Activated T-cell treated with anti-CD3 and anti-CD28 coated beads, Interleukin-2, amount 50 U/mL, for 72 hours (primary cell): ENCODE measurements around the gene DLGAP5. TPM values are rescaled to one million over a fixed set of nuclear protein-coding genes. Genes with fewer than 3 reads are reported as not detected.
A peak's percentile ranks its signal among the peaks of the same experiment; 100 is the strongest.

Experiments used
- ATAC-seq, 2 donors: fragments of 150-1000 bp; cut with Tn5 transposase; replicated peaks in 1 of 2; 2 replicates each; pipeline ENCODE4 v1.10.0; 2021; ENCODE audit warnings: moderate library complexity in 2 of 2, mild to moderate bottlenecking in 1 of 2
- DNase-seq, 2 donors: peaks; one replicate each; pipeline ENCODE4 v3.0.0; 2021 to 2022; ENCODE audit warnings: mixed read lengths in 1 of 2
- H3K27ac Mint-ChIP-seq: one replicate; pipeline ENCODE4 v1.8.0; 2022; ENCODE audit warnings: mild to moderate bottlenecking, moderate library complexity, mixed read lengths
- H3K27me3 Mint-ChIP-seq: one replicate; pipeline ENCODE4 v1.8.0; 2022; ENCODE audit warnings: low read depth, mixed read lengths
- H3K36me3 Mint-ChIP-seq, 2 donors: one replicate each; pipeline ENCODE4 v1.8.0; 2022; ENCODE audit warnings: mixed read lengths in 2 of 2, mild to moderate bottlenecking in 1 of 2; ENCODE audit not compliant: insufficient read depth in 2 of 2
- H3K4me1 Mint-ChIP-seq: one replicate; pipeline ENCODE4 v1.8.0; 2022; ENCODE audit warnings: low read depth, mixed read lengths
- H3K4me3 Mint-ChIP-seq, 2 donors: one replicate each; pipeline ENCODE4 v1.8.0; 2022; ENCODE audit warnings: mild to moderate bottlenecking in 2 of 2, mixed read lengths in 2 of 2, moderate library complexity in 2 of 2
- H3K9me3 Mint-ChIP-seq, 2 donors: one replicate each; pipeline ENCODE4 v1.8.0; 2022; ENCODE audit warnings: mixed read lengths in 2 of 2
- total RNA-seq, 2 donors: library from RNA; stranded (reverse); gene quantifications; one replicate each; pipeline ENCODE4 v1.2.3, GENCODE V29; 2022

DLGAP5 gene
- total RNA-seq, 2 donors from 2014 or later = 58.2 to 68.2 TPM

- Mint-ChIP-seq H3K4me1 (peaks cover 9% of the 10 kb centered on the region), H3K27ac (no peak overlapping the region), H3K9me3 (no peaks in the 10 kb centered on the region), H3K27me3 (peaks cover 37% of the 10 kb centered on the region), H3K36me3 (no peaks in the 10 kb centered on the region), H3K4me3 (peak overlapping the region in 1 of 2 donors; percentile 39)
- ATAC-seq (no peak), DNase-seq (no peak)
Observed at GRCh38 chr14:55131370-55132137, 59.8 kb downstream of the DLGAP5 start.

- Mint-ChIP-seq H3K9me3 (no peaks in the 10 kb centered on the region), H3K4me3 (peak overlapping the region; percentile 81 to 87), H3K27me3 (peaks cover 42% of the 10 kb centered on the region), H3K27ac (no peak overlapping the region), H3K4me1 (peaks cover 14% of the 10 kb centered on the region), H3K36me3 (no peaks in the 10 kb centered on the region)
- DNase-seq (no peak), ATAC-seq (no peak)
Observed at GRCh38 chr14:55130196-55130550, 61.2 kb downstream of the DLGAP5 start.

GRCh38 chr14:55129428-55130195, 61.8 kb downstream of the DLGAP5 start:
- H3K27me3 Mint-ChIP-seq = peaks cover 42% of the 10 kb centered on the region
- H3K36me3 Mint-ChIP-seq = no peaks in the 10 kb centered on the region
- peak overlapping the region; percentile 81 to 87 for H3K4me3 Mint-ChIP-seq
- no peak overlapping the region for H3K27ac Mint-ChIP-seq
- DNase-seq (peak; percentile 63 to 67), ATAC-seq (peak; percentile 81 to 82)
- H3K9me3 Mint-ChIP-seq = no peaks in the 10 kb centered on the region
- peaks cover 14% of the 10 kb centered on the region for H3K4me1 Mint-ChIP-seq

GRCh38 chr14:55129086-55129427, 62.3 kb downstream of the DLGAP5 start, which contains the start of gene LGALS3:
Gene LGALS3, plus strand, starts transcription at chr14:55129252. Its CDS starts 8,122 bp downstream, at chr14:55137374.
- H3K4me3 Mint-ChIP-seq = peak within 1 kb of the TSS; percentile 81 to 87
- peak; percentile 50 to 58 for DNase-seq
- peaks cover 42% of the 10 kb centered on the region for H3K27me3 Mint-ChIP-seq
- peak within 1 kb of the TSS; percentile 83 for H3K27ac Mint-ChIP-seq
- no peaks in the 10 kb centered on the region for H3K9me3 Mint-ChIP-seq
- ATAC-seq = peak; percentile 72 to 77
- peaks cover 14% of the 10 kb centered on the region for H3K4me1 Mint-ChIP-seq
- H3K36me3 Mint-ChIP-seq = no peaks in the 10 kb centered on the region

GRCh38 chr14:55128386-55129085, 62.8 kb downstream of the DLGAP5 start:
- Mint-ChIP-seq H3K27me3 (peaks cover 42% of the 10 kb centered on the region), H3K4me1 (peaks cover 14% of the 10 kb centered on the region), H3K9me3 (no peaks in the 10 kb centered on the region), H3K36me3 (no peaks in the 10 kb centered on the region), H3K4me3 (peak overlapping the region; percentile 80 to 87), H3K27ac (peak overlapping the region; percentile 83)
- ATAC-seq = no peak
- no peak for DNase-seq

- Mint-ChIP-seq H3K9me3 (no peaks in the 10 kb centered on the region), H3K4me3 (no peak overlapping the region), H3K27me3 (peaks cover 47% of the 10 kb centered on the region), H3K27ac (no peak overlapping the region), H3K4me1 (peaks cover 21% of the 10 kb centered on the region), H3K36me3 (no peaks in the 10 kb centered on the region)
- ATAC-seq (no peak), DNase-seq (no peak)
Observed at GRCh38 chr14:55127460-55127951, 63.9 kb downstream of the DLGAP5 start.

GRCh38 chr14:55126932-55127459, 64.4 kb downstream of the DLGAP5 start:
- Mint-ChIP-seq H3K4me3 (no peak overlapping the region), H3K36me3 (no peaks in the 10 kb centered on the region), H3K4me1 (peaks cover 22% of the 10 kb centered on the region), H3K9me3 (no peaks in the 10 kb centered on the region), H3K27ac (no peak overlapping the region), H3K27me3 (peaks cover 51% of the 10 kb centered on the region)
- DNase-seq (no peak), ATAC-seq (no peak)

GRCh38 chr14:55126034-55126433, 65.4 kb downstream of the DLGAP5 start:
- Mint-ChIP-seq H3K36me3 (no peaks in the 10 kb centered on the region), H3K4me1 (peaks cover 22% of the 10 kb centered on the region), H3K27me3 (peaks cover 43% of the 10 kb centered on the region), H3K4me3 (no peak overlapping the region), H3K9me3 (no peaks in the 10 kb centered on the region), H3K27ac (no peak overlapping the region)
- no peak for DNase-seq
- peak in 1 of 2 donors; percentile 13 for ATAC-seq

GRCh38 chr14:55125403-55125802, 66.0 kb downstream of the DLGAP5 start:
- no peak for DNase-seq
- Mint-ChIP-seq H3K9me3 (no peaks in the 10 kb centered on the region), H3K4me3 (no peak overlapping the region), H3K27ac (no peak overlapping the region), H3K36me3 (no peaks in the 10 kb centered on the region), H3K4me1 (peaks cover 22% of the 10 kb centered on the region), H3K27me3 (peaks cover 37% of the 10 kb centered on the region)
- no peak for ATAC-seq

GRCh38 chr14:55124774-55125386, 66.5 kb downstream of the DLGAP5 start:
- peaks cover 32% of the 10 kb centered on the region for H3K27me3 Mint-ChIP-seq
- ATAC-seq (no peak), DNase-seq (no peak)
- no peaks in the 10 kb centered on the region for H3K36me3 Mint-ChIP-seq
- no peak overlapping the region for H3K4me3 Mint-ChIP-seq
- H3K4me1 Mint-ChIP-seq = peaks cover 19% of the 10 kb centered on the region
- no peak overlapping the region for H3K27ac Mint-ChIP-seq
- H3K9me3 Mint-ChIP-seq = no peaks in the 10 kb centered on the region

GRCh38 chr14:55123852-55124639, 67.3 kb downstream of the DLGAP5 start:
- ATAC-seq = no peak
- DNase-seq = no peak
- Mint-ChIP-seq H3K4me1 (peaks cover 15% of the 10 kb centered on the region), H3K27ac (no peak overlapping the region), H3K36me3 (no peaks in the 10 kb centered on the region), H3K9me3 (no peaks in the 10 kb centered on the region), H3K4me3 (no peak overlapping the region), H3K27me3 (peaks cover 29% of the 10 kb centered on the region)

- Mint-ChIP-seq H3K4me1 (peaks cover 15% of the 10 kb centered on the region), H3K9me3 (no peaks in the 10 kb centered on the region), H3K27ac (no peak overlapping the region), H3K27me3 (peaks cover 26% of the 10 kb centered on the region), H3K36me3 (no peaks in the 10 kb centered on the region), H3K4me3 (no peak overlapping the region)
- DNase-seq (no peak), ATAC-seq (no peak)
Observed at GRCh38 chr14:55123101-55123500, 68.3 kb downstream of the DLGAP5 start.
